Measurements from ENCODE around the gene WDR33. TPM values are rescaled to one million over a fixed set of nuclear protein-coding genes. Genes with fewer than 3 reads are reported as not detected.

The WDR33 gene
- total and polyA plus RNA-seq, 2 of the 4 experiments (the other 2 are of a cell fraction): 19.6 to 41.2 TPM

DNA sequence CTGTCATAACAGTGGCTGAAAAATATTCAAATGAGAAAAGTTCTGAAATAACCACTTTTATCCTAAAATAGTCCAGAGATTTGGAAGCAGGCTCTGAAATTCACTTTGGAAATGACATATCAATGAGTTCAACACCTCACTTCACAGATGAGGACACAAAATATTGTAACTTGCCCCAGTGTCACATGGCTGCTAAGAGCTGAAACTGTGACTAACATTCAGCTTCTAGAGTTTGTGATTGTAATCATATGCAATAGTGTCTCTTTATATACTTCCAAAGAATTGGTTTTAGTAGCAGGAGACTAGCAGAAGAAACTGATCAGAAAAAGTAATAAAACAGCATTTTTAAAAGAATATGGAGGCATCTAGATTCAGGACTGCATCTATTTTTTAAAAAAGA is 57.6 kb downstream of the WDR33 start:
- BruUV-seq (replicated peaks): no TSS peak

More for the DNA sequence above, 57.6 kb downstream of the WDR33 start:
- no peak overlapping the region for H3K9ac ChIP-seq (ENCODE audit: low read depth, low read length)
- no peak overlapping the region for H3K27ac ChIP-seq (ENCODE audit: insufficient read depth, low read length)
- dilution Hi-C loops (cut with HindIII; ENCODE audit: low sequenced_read_pairs, unreplicated experiment) (no loop called here), intact Hi-C loops (cut with micrococcal nuclease) (no loop called here), in situ Hi-C loops (cut with MboI; ENCODE audit: low sequenced_read_pairs) (no loop called here)
- no peak overlapping the region for H2AFZ ChIP-seq (replicated peaks; ENCODE audit: low read length, poor library complexity)
- no peak overlapping the region for H3K4ac ChIP-seq (ENCODE audit: low read depth, low read length)
- no peak overlapping the region for H2BK5ac ChIP-seq (ENCODE audit: low read depth, low read length, poor library complexity, severe bottlenecking)
- H3K4me3 ChIP-seq (ENCODE audit: insufficient read depth, low read depth, low read length): no peak overlapping the region
- H2BK20ac ChIP-seq (ENCODE audit: low read depth, low read length): no peak overlapping the region
- peaks cover 10% of the 10 kb centered on the region; the same call in 1 of the 2 replicates for H3K9me1 ChIP-seq (ENCODE audit: insufficient read depth, low read length)
- H4K20me1 ChIP-seq (ENCODE audit: insufficient read depth, low read length): no peaks in the 10 kb centered on the region
- H3K36me3 ChIP-seq (ENCODE audit: control insufficient read depth, insufficient read depth, low read length): peaks cover 7% of the 10 kb centered on the region
- H2BK120ac ChIP-seq (ENCODE audit: low read depth, low read length): no peak overlapping the region
- H4K5ac ChIP-seq (ENCODE audit: low read depth, low read length): no peak overlapping the region
- H2AK5ac ChIP-seq (ENCODE audit: low read depth, low read length): no peak overlapping the region
- no peak overlapping the region for H4K91ac ChIP-seq (ENCODE audit: insufficient read depth, low read depth, low read length)
- H3K4me1 ChIP-seq (ENCODE audit: control insufficient read depth, insufficient read depth, low read length): peaks cover 2% of the 10 kb centered on the region; the same call in 1 of the 2 replicates
- no peak overlapping the region for H2AK9ac ChIP-seq (replicated peaks; ENCODE audit: low read depth, low read length, poor library complexity)
- no peak overlapping the region for H3K56ac ChIP-seq (ENCODE audit: extremely low read depth, insufficient read depth, low read length)
- ChIA-PET POLR2A (ENCODE audit: unreplicated experiment) (no interaction called here), CTCF (no interaction called here)
- no peak overlapping the region for H3K4me2 ChIP-seq (ENCODE audit: low read depth, low read length)
- H4K8ac ChIP-seq (ENCODE audit: low read depth in 2 of 2, low read length in 2 of 2): no peak overlapping the region
- peaks cover 7 to 25% of the 10 kb centered on the region in 2 experiments for H3K79me1 ChIP-seq (ENCODE audit: low read depth in 1 of 2, low read length in 2 of 2)
- DNase-seq (no peak), ATAC-seq (ENCODE audit: low read depth) (no peak)
- H3K9me3 ChIP-seq (ENCODE audit: control insufficient read depth, insufficient read depth, low read length): no peaks in the 10 kb centered on the region
- H3K14ac ChIP-seq (replicated peaks; ENCODE audit: low read depth, low read length): no peak overlapping the region
- H3K23ac ChIP-seq (ENCODE audit: low read depth, low read length): no peak overlapping the region
- H3K27me3 ChIP-seq (ENCODE audit: control insufficient read depth, insufficient read depth, low read length): no peaks in the 10 kb centered on the region
- TF ChIP-seq RAD21 (IDR thresholded peaks at IDR 0.05; ENCODE audit: low read length) (no peak), RCOR1 (IDR thresholded peaks at IDR 0.05; ENCODE audit: insufficient replicate concordance, low read length) (no peak), RFX5 (IDR thresholded peaks at IDR 0.05; ENCODE audit: low read depth, low read length) (no peak), BHLHE40 (IDR thresholded peaks at IDR 0.05; ENCODE audit: low read depth, low read length) (no peak), CEBPB (IDR thresholded peaks at IDR 0.05; ENCODE audit: low read depth, low read length) (no peak), SMC3 (IDR thresholded peaks at IDR 0.05; ENCODE audit: low read depth, low read length) (no peak), POLR2A (IDR thresholded peaks at IDR 0.05; ENCODE audit: low read depth, low read length) (no peak), MAFK (IDR thresholded peaks at IDR 0.05; ENCODE audit: low read depth, low read length) (no peak), CTCF (conservative IDR thresholded peaks at IDR 0.05; ENCODE audit: low read depth, low read length) (no peak), ELK1 (IDR thresholded peaks at IDR 0.05; ENCODE audit: borderline replicate concordance, low read depth, low read length) (no peak), FOS (IDR thresholded peaks at IDR 0.05; ENCODE audit: low read depth, low read length) (no peak), MXI1 (IDR thresholded peaks at IDR 0.05; ENCODE audit: borderline replicate concordance, low read depth, low read length) (no peak), NFE2L2 (IDR thresholded peaks at IDR 0.05; ENCODE audit: low read depth, low read length) (no peak), MAZ (IDR thresholded peaks at IDR 0.05; ENCODE audit: borderline replicate concordance, low read depth, low read length) (no peak), CHD1 (IDR thresholded peaks at IDR 0.05; ENCODE audit: low read depth, low read length) (no peak)
- TF ChIP-seq, protein P1, sequence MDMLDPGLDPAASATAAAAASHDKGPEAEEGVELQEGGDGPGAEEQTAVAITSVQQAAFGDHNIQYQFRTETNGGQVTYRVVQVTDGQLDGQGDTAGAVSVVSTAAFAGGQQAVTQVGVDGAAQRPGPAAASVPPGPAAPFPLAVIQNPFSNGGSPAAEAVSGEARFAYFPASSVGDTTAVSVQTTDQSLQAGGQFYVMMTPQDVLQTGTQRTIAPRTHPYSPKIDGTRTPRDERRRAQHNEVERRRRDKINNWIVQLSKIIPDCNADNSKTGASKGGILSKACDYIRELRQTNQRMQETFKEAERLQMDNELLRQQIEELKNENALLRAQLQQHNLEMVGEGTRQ (IDR thresholded peaks at IDR 0.05; ENCODE audit: low read depth, low read length): no peak
- H2BK15ac ChIP-seq (ENCODE audit: low read depth, low read length): no peak overlapping the region
- no peak overlapping the region for H3K18ac ChIP-seq (ENCODE audit: low read depth, low read length)
